ENCODE measurements around the gene ZXDC. TPM values are rescaled to one million over a fixed set of nuclear protein-coding genes. Genes with fewer than 3 reads are reported as not detected.
A peak's percentile ranks its signal among the peaks of the same experiment; 100 is the strongest.

ZXDC gene
- total RNA-seq, 1 donor from 2014 or later, result 29.4 TPM

GRCh38 chr3:126419886-126420786, 55.6 kb downstream of the ZXDC start:
- DNase-seq (ENCODE audit: low spot score), result peak; percentile 82

- DNase-seq (ENCODE audit: low spot score), result peak; percentile 57
Observed at GRCh38 chr3:126419151-126419703, 56.5 kb downstream of the ZXDC start.

GRCh38 chr3:126418661-126419131, 57.0 kb downstream of the ZXDC start:
- DNase-seq (ENCODE audit: low spot score), result peak; percentile 75

- peak; percentile 74 for DNase-seq (ENCODE audit: low spot score)
Observed at GRCh38 chr3:126417981-126418530, 57.6 kb downstream of the ZXDC start.

DNA sequence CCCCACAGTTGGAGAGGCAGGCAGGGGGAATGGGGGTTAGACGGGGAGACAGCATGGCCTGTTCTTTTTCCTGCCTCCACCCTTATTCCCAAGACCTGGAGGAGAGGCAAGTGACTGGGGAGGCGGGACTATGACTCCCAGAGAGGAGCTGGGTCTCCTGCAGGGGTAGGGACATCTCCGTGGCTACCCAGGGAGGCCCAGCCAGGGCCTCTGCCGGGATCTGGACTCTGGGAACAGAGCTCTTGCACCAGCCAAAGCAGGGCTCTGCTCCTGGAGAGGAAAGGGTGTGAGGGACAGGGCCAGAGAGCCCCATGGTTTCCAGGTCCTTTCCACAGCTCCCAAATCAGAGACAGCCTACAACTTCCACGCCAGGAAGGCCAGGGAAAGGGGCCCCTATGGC, 58.2 kb downstream of the ZXDC start:
- peak; percentile 69 for DNase-seq (ENCODE audit: low spot score)

GRCh38 chr3:126416943-126417342, 58.7 kb downstream of the ZXDC start:
- DNase-seq (ENCODE audit: low spot score), result peak; percentile 57

DNA sequence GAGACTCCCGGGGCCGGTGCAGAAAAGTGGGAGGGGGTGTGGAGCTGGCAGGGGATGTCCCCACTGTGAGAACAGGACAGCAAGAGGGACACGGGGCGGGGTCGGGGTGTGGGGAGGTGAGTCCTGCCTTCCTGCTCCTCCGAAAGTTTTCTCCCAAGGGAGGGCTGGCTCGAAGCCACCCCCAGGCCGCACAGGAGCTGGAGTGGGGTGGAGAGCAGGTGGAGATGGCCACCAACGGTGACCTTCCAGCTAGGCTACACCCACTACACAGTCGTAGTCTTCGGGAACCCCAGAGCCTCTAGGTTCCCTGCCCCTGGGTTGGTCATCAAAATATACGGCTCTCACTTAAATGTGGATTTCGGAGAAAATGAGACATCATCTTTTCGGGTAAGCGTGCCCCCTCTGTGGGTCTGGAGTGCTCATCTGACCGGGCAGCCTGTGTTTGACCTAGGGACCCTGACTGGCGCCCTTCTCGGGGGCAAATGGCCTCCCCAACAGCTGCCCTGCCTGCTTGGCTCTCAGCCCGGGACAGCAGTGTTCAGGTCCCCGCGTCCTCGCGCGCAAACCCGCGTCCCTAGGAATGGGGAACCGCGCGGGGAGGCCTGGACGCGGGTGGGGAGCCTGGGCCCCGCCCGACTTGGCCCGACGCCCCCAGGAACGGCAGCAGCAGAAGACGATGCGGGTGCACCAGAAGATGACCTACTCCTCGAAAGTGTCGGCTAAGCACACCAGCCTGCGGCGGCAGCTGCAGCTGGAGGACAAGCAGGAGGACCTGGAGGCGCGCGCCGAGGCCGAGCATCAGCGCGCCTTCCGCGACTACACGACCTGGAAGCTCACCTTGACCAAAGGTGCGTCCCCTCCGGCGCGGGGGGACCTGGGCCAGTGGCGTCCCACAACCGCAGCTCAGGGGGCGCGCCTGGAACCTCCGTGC, 59.8 kb downstream of the ZXDC start:
- DNase-seq (ENCODE audit: low spot score), result peak; percentile 88

GRCh38 chr3:126414961-126415660, 60.6 kb downstream of the ZXDC start:
- peak; percentile 41 for DNase-seq (ENCODE audit: low spot score)

DNA sequence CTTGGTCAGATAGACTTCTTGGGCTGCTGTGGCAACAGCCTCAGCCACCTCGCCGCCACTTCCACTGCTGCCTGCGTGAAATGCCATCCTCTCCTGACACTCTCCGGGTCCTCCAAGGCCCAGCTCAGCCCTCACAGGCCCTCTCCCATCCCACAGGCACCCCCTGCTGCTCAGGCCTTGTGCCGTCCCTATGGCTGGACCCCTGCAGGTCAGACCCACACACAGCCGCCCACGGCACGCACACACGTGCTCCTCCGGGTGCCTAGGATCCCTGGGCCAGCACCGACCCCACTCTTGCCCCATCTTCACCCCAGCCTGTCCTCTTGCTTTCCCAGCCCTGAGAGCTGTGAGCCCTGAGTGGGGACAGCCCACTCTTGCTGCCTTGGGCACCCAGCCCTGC, 61.3 kb downstream of the ZXDC start:
- peak; percentile 67 for DNase-seq (ENCODE audit: low spot score)

DNA sequence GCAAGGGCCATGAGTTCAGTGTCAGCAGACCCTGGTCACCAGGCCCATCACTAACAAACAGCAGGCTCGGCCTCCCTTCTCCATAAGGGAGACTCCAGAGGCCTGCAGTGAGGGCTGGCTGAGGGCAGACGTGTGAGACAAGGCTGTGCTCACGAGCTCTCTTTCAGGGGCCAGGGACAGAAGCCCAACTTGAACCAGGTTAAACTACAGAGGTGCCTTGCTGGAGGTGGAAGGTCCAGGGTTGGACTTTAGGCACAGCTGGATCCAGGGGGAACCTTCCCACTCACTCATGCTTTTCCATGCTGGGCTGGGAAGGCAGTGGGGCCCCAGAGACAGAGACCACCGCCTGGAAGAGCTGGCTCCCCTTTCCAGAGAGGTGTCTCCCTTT, 62.0 kb downstream of the ZXDC start:
- DNase-seq (ENCODE audit: low spot score), result no peak

DNA sequence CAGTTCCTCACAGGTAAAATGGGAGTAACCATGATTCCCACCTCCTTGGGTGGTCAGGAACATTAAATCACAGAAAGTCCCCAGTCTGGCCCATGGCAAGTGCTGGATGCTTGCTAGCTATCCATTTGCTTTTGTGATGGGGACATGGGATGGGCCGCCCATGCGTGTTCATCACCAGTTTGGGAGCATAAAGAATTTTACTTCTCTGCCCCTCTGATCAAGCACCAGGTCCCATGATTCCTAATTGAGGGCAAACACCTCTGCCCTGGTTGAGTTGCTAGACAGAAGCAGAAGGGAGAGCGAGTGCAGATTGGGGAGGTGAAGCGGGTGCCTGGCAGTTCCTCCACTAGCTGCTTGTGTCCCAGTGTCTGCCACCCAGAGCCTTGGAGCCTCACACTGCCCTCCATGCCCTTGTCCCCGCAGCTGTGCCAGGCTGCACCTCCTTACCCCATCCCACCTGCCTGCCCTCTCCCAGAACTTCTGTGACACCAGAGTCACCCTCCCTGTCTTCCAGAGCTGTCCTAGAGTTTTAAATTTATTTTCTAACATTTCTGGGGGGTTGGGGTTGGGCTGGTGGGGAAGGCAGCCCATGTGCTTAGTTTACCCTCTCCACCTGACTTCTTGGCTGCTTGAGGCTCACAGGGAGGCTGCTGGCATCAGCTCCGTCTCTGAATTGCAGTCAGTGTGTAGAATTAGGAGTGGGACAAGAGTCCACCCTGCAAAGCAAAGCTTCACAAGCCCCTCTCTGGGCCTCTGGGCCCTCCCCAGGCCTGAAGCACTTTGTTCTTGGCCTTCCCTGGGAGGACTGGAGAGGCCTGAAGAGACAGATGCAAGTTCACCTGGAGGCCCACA, 62.6 kb downstream of the ZXDC start:
- peak; percentile 57 for DNase-seq (ENCODE audit: low spot score)

DNA sequence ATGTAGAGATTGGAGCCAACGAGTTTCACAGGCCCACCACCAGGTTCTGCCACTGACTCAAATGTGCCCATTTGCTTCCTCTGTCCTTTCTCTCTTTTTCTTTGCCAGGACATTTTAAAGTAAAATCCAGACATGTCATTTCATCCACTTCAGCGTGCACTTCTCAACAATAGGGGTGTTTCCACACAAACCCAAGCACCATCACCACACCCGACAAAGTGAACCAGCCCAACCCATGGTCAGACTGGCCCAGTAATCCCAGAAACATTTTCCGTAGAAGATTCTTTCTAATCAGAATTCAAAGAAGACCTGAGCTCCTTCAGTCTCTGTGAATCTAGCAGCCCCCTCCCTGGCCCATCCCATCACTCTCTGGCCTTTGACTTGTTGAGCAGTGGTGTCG, 67.6 kb downstream of the ZXDC start:
- no peak for DNase-seq (ENCODE audit: low spot score)

DNA sequence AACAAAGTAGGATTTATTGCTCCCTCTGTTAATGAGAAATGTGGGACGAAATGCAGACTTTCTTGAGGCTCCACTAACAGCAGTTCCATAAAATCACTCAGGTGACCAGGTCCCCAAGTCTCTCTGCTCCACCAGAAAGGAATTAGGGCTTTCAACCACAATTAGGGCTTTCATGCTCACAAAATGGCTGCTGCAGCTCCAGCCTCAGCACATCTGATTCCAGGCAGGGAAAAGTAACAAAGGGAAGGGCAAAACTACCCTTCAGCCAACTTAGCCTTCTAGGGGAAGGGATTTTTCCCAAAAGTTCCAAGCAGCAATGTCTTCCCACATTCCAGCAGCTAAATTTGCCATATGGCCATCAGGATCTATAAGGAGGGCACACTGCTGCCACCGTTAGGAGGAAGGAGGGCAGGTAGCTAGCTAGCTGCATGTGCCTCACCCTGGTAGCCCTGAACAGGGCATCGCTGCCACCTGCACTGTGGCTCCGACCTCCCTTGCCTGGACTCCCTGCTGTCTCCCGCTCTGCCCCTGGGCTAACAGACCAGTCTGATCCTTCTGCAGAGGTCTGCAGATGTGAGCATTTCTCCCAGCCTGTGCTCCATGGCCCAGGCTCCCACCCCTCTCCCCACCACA, 68.2 kb downstream of the ZXDC start:
- no peak for DNase-seq (ENCODE audit: low spot score)

DNA sequence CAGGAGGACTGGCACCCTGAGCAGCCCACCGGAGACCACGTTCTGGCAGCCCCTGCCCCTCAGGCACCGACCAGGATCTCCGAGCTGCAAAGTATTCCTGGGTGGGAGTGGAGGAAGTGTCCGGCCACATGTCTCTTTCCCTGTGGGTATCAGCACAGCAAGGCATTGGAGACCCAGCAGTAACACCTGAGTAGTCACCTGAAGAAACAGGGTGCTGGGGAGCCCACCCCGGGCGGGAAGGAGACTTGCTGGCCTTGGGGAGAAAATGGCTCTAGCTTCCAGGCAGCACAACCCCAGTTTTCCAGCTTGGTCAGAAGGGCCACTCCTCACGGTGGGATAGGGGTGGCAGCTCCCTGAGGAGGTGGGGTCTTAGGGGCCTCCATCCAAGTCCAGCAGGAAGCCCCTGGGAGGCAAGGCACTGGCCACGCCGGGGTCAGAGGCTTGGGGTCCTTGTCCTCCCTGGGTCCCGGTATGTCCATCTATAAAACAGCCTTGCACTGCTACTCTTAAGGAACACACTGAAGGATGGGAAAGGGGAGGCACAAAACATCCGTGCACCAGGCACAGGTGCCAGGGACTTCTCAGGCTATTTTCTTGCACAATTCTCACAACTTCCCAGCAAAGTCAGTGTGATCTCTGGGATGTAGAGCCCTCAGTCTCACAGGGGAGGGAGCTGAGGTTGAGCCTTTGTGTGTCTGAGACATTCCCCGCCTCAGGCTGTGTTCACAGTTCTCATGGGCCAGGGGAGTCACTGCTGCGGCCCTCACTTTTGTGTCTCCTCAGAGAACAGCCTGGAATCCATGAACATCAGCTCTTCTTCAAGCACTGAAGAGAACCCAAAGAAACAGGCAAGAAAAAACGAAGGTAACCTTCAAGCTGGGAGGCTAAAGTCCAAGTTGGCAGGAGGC, 69.0 kb downstream of the ZXDC start:
- DNase-seq (ENCODE audit: low spot score), result peak; percentile 79

GRCh38 chr3:126402666-126403302, 72.9 kb downstream of the ZXDC start:
- DNase-seq (ENCODE audit: low spot score), result peak; percentile 51

GRCh38 chr3:126402178-126402577, 73.5 kb downstream of the ZXDC start:
- no peak for DNase-seq (ENCODE audit: low spot score)

GRCh38 chr3:126401611-126402160, 74.0 kb downstream of the ZXDC start:
- DNase-seq (ENCODE audit: low spot score), result peak; percentile 72

All from mesenteric fat pad (tissue), 1 donor.